HepG2 (cell line): Measurements from ENCODE around the gene MFGE8.

Source experiments
- ATF2 ChIP-seq: sonication (generic); formaldehyde crosslinking; IDR thresholded peaks from 2 replicates; pipeline ENCODE4 v1.4.0; 2020; ENCODE audit warnings: missing genetic modification reagents
- CTCF ChIP-seq: sonication (generic); formaldehyde crosslinking; IDR thresholded peaks from 2 replicates; pipeline ENCODE4 v1.5.0; 2020; ENCODE audit warnings: mild to moderate bottlenecking, missing genetic modification reagents, moderate library complexity
- SP1 ChIP-seq, 2 experiments: fragments of 450-650 bp in 1 of 2; sonication (generic) in 1 of 2; formaldehyde crosslinking in 1 of 2; IDR thresholded peaks; 2 replicates each; pipeline versions ENCODE4 v1.4.0 to v1.6.1; 2016 to 2020; ENCODE audit warnings: missing genetic modification reagents in 1 of 2
- ZBTB40 ChIP-seq, 2 experiments: fragments of 450-650 bp in 1 of 2; sonication (generic) in 1 of 2; formaldehyde crosslinking in 1 of 2; IDR thresholded peaks; 2 replicates each; pipeline versions ENCODE4 v1.6.1 to v1.8.0; 2016 to 2022; ENCODE audit warnings: antibody characterized with exemption in 1 of 2, mild to moderate bottlenecking in 1 of 2, missing genetic modification reagents in 1 of 2
- ZNF362 ChIP-seq: sonication (generic); formaldehyde crosslinking; IDR thresholded peaks from 2 replicates; pipeline ENCODE4 v1.4.0; 2020; ENCODE audit warnings: missing genetic modification reagents, mild to moderate bottlenecking, borderline replicate concordance

GRCh38 chr15:88918738-88919137 is 5.6 kb upstream of the MFGE8 start:
- TF ChIP-seq ZBTB40 (IDR thresholded peaks at IDR 0.05) (no peak), ZBTB40 (CRISPR knock-in tag; IDR thresholded peaks at IDR 0.05) (no peak), ATF2 (CRISPR knock-in tag) (no peak), ZNF362 (no peak), CTCF (CRISPR knock-in tag) (no peak), SP1 (IDR thresholded peaks at IDR 0.05) (no peak), SP1 (CRISPR knock-in tag; IDR thresholded peaks at IDR 0.05) (no peak)
